Mucosa of stomach (tissue), 1 donor: ENCODE measurements around the gene SYNJ1.
"Not testable (repeated sequence)": the region's sequence is repeated elsewhere in the genome, so short reads cannot be mapped to it uniquely, and the experiment has no call there.

Source experiments
- H3K27me3 ChIP-seq: one replicate; pipeline ENCODE4 v1.7.0; 2013; ENCODE audit warnings: mild to moderate bottlenecking, low read length; ENCODE audit not compliant: control insufficient read depth, insufficient read depth
- H3K36me3 ChIP-seq: one replicate; pipeline ENCODE4 v1.7.0; 2013; ENCODE audit warnings: low read length; ENCODE audit not compliant: control insufficient read depth, insufficient read depth
- H3K4me1 ChIP-seq: one replicate; pipeline ENCODE4 v1.7.0; 2013; ENCODE audit warnings: mild to moderate bottlenecking, low read length; ENCODE audit not compliant: control insufficient read depth, insufficient read depth
- H3K4me3 ChIP-seq: one replicate; pipeline ENCODE4 v1.7.0; 2013; ENCODE audit warnings: low read length
- H3K9ac ChIP-seq: one replicate; pipeline ENCODE4 v1.7.0; 2013; ENCODE audit warnings: mild to moderate bottlenecking, low read length, moderate library complexity
- H3K9me3 ChIP-seq: one replicate; pipeline ENCODE4 v1.7.0; 2013; ENCODE audit warnings: mild to moderate bottlenecking, low read length, moderate library complexity; ENCODE audit not compliant: control insufficient read depth
- donor health status: Pancreatic carcinoma.

The SYNJ1 gene

DNA sequence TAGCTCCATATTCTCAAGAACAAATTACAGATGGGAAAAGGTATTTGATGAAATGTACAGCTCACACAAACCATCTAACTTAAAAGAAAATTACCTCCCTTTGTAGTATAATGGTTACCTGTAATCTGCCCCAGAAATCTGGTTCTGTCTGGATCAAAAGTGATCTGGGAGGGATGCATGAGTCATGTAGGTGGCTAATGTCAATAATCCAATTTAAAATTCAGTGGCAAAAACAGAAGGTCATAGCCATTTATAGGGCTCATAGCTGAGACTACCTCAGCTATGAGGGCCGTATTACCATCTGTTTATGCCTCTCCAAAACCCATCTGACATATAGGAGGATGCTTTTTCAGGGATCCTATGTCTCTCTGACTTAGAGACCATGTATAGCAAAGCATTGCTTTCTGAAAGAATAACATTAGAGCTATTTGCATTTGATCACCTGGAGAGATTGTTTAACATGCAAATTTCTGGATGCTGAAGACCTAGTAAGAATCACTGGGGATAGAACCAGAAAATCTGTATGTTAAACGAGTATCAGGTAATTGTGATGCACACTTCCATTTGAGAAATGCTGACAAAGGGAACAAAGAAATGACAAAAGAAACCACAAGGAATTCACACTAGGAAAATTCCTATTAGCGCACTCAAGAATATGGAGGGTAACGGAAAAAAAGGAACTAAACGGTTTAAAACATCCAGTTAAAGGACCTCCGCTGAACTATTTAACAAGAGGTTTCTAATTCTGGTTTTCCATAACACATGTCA is 26.2 kb upstream of the SYNJ1 start:
- no peak overlapping the region for H3K9ac ChIP-seq
- H3K4me1 ChIP-seq = no peaks in the 10 kb centered on the region
- H3K9me3 ChIP-seq = no peaks in the 10 kb centered on the region
- no peak overlapping the region for H3K4me3 ChIP-seq
- no peaks in the 10 kb centered on the region for H3K36me3 ChIP-seq
- no peaks in the 10 kb centered on the region for H3K27me3 ChIP-seq

DNA sequence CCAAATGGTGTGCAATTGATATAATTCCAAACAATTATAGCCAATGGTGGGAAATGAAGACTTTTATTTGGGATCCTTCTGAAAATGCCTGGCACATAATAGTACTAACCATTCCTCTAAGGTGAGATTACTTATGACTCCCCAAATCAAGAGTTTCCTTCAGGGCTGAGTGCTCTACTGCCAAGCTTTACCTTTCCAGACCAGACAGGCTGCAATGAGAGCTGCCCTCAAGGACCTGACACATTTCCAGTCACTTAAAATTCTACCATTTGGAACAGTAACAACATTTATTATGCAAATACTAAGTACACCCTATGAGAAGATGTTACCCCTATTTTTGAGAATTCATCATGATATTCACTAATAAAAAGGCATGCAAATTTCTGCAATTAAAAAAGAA is 22.6 kb upstream of the SYNJ1 start:
- Histone ChIP-seq H3K4me1 (no peaks in the 10 kb centered on the region), H3K36me3 (no peaks in the 10 kb centered on the region), H3K9ac (no peak overlapping the region), H3K9me3 (no peaks in the 10 kb centered on the region), H3K4me3 (no peak overlapping the region), H3K27me3 (no peaks in the 10 kb centered on the region)

DNA sequence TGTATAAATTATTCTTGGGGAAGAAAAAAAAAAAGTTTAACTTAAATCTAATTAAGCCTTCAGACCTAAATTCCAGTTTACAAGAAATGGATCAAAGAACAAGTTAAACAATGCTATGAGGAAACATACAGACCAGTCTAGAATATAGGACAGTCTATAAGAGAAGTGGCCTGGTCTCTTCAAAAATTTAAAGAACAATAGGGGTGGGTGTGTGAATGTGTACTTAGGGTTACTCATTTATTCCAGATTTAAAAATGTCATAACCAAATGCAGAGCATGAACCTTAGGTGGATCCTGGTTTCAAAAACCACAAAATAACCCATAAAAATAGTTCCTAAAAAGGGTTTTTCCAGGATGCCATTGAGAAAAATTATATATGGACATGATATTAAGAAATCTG is 21.8 kb upstream of the SYNJ1 start:
- Histone ChIP-seq H3K4me1 (no peaks in the 10 kb centered on the region), H3K9me3 (no peaks in the 10 kb centered on the region), H3K9ac (no peak overlapping the region), H3K27me3 (no peaks in the 10 kb centered on the region), H3K36me3 (no peaks in the 10 kb centered on the region), H3K4me3 (no peak overlapping the region)

DNA sequence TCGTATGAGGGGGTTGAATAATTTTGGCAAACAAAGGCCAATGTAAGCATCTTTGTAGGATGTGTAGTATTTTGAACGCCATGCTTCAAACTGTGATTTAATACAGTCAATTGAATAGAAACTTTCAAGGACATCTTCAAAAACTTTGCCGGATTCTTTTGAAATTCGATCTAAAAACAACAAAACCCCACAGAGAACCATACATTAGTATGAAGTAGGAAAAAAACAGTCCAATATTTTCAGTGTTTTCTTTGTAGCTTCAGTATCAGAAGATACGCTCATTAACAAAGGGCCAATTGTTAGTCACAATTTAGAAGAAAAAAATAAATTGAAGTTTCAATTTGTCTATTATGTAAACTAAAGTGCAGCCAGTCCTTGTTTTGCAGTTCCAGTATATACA is 20.7 kb upstream of the SYNJ1 start:
- H3K9ac ChIP-seq = no peak overlapping the region
- H3K9me3 ChIP-seq = no peaks in the 10 kb centered on the region
- H3K4me1 ChIP-seq = no peaks in the 10 kb centered on the region
- H3K27me3 ChIP-seq = no peaks in the 10 kb centered on the region
- no peaks in the 10 kb centered on the region for H3K36me3 ChIP-seq
- H3K4me3 ChIP-seq = no peak overlapping the region

GRCh38 chr21:32747396-32747795 is 19.6 kb upstream of the SYNJ1 start:
- H3K27me3 ChIP-seq = no peaks in the 10 kb centered on the region
- no peaks in the 10 kb centered on the region for H3K9me3 ChIP-seq
- no peak overlapping the region for H3K4me3 ChIP-seq
- no peaks in the 10 kb centered on the region for H3K4me1 ChIP-seq
- no peak overlapping the region for H3K9ac ChIP-seq
- H3K36me3 ChIP-seq = peaks cover 6% of the 10 kb centered on the region

DNA sequence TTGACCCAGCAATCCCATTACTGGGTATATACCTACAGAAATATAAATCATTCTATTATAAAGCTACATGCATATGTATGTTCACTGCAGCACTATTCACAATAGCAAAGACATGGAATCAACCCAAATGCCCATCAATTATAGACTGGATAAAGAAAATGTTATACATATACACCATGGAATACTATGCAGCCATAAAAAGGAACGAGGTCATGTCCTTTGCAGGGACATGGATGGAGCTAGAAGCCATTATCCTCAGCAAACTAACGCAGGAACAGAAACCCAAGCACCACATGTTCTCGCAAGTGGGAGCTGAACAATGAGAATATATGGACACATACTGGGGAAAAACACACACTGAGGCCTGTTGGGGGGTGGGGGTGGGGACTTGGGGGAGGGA is 18.9 kb upstream of the SYNJ1 start:
- not testable (repeated sequence) for H3K4me3 ChIP-seq, H3K36me3 ChIP-seq

GRCh38 chr21:32742396-32742795 is 14.6 kb upstream of the SYNJ1 start:
- H3K4me1 ChIP-seq = no peaks in the 10 kb centered on the region
- no peak overlapping the region for H3K9ac ChIP-seq
- H3K9me3 ChIP-seq = no peaks in the 10 kb centered on the region
- peaks cover 9% of the 10 kb centered on the region for H3K36me3 ChIP-seq
- no peaks in the 10 kb centered on the region for H3K27me3 ChIP-seq
- H3K4me3 ChIP-seq = no peak overlapping the region

More for the DNA sequence above, 18.9 kb upstream of the SYNJ1 start:
- H3K9ac ChIP-seq, H3K27me3 ChIP-seq, H3K4me1 ChIP-seq, H3K9me3 ChIP-seq: not testable (repeated sequence)

GRCh38 chr21:32741336-32741735 is 13.5 kb upstream of the SYNJ1 start:
- no peaks in the 10 kb centered on the region for H3K27me3 ChIP-seq
- H3K9me3 ChIP-seq = no peaks in the 10 kb centered on the region
- no peaks in the 10 kb centered on the region for H3K4me1 ChIP-seq
- H3K4me3 ChIP-seq = no peak overlapping the region
- H3K36me3 ChIP-seq = peaks cover 9% of the 10 kb centered on the region
- H3K9ac ChIP-seq = no peak overlapping the region

DNA sequence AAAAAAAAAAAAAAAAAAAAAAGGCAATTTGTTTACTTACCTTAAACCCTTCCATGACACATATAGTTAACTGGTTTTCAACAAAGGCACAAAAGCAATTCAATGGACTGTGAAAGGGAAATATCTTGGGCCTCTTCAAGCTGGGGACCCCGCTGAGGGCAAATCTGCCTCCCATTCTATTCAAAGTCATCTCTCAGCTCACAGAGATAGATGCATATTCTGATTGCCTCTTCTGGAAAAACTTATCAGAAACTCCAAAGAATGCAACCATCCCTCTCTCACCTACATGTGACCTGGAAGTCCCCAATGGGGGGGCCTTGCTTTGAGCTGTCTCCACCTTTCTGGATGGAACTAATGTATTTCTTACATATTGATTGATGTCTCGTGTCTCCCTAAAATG is 12.1 kb upstream of the SYNJ1 start:
- H3K36me3 ChIP-seq = peaks cover 9% of the 10 kb centered on the region
- no peak overlapping the region for H3K9ac ChIP-seq
- H3K4me1 ChIP-seq = no peaks in the 10 kb centered on the region
- no peaks in the 10 kb centered on the region for H3K9me3 ChIP-seq
- H3K4me3 ChIP-seq = no peak overlapping the region
- H3K27me3 ChIP-seq = no peaks in the 10 kb centered on the region

GRCh38 chr21:32736083-32736482 is 8.3 kb upstream of the SYNJ1 start:
- not testable (repeated sequence) for H3K36me3 ChIP-seq, H3K9ac ChIP-seq, H3K4me3 ChIP-seq

DNA sequence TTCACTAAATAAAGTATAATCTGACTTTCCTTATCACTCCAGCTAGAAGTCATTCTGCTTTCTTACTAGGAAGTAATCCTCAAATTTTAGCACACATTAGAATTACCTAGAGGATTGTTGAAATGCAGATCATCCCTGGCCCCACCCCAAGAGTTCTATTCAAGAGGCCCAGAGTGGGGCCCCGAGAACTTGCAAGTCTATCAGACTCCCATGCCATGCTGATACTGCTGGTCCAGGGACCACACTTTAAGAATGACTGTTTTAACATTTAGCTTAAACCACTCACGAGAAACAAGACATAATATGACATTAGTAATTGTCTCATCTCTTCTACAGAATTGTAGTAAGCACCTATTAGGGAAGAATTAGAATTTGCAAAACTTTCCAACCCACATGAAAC is 7.7 kb upstream of the SYNJ1 start:
- Histone ChIP-seq H3K4me1 (no peaks in the 10 kb centered on the region), H3K9me3 (no peaks in the 10 kb centered on the region), H3K36me3 (no peaks in the 10 kb centered on the region), H3K9ac (no peak overlapping the region), H3K4me3 (no peak overlapping the region), H3K27me3 (no peaks in the 10 kb centered on the region)

More at GRCh38 chr21:32736083-32736482, 8.3 kb upstream of the SYNJ1 start:
- H3K9me3 ChIP-seq, H3K4me1 ChIP-seq, H3K27me3 ChIP-seq: not testable (repeated sequence)

DNA sequence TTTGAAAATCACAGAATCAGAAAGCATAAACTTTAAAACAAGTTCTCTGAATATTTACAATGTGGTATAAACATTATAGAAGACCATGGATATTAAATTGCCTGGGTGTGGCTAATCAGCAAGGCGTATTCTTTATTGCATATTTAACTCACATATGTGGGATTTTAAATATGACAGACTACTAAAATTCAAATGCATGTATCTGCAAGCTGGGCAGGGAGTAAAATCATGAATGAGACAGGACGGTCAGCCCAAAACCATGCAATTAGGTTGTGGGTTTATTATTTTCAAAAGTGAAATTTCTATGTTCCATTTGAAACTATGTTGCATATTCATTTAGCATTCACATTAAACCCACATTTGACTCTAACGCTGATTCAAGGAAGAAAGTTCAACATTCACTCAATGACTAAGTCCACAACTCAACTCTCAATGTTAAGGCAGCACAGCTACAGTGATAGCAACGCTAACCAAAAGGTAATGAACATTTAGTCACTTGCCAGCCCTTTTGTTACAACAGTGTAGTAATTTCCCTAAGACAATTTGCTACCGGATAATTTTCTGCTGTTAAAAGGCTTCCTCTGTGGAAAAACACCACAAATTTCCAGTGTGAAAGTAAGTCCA is 6.3 kb upstream of the SYNJ1 start:
- H3K4me1 ChIP-seq = no peaks in the 10 kb centered on the region
- H3K9ac ChIP-seq = no peak overlapping the region
- H3K9me3 ChIP-seq = no peaks in the 10 kb centered on the region
- H3K4me3 ChIP-seq = no peak overlapping the region
- no peaks in the 10 kb centered on the region for H3K27me3 ChIP-seq
- no peaks in the 10 kb centered on the region for H3K36me3 ChIP-seq
